Skin of body (tissue), 2 donors: ENCODE results near the gene LUC7L. TPM values are rescaled to one million over a fixed set of nuclear protein-coding genes. Genes with fewer than 3 reads are reported as not detected.
"Not testable (repeated sequence)": the region's sequence is repeated elsewhere in the genome, so short reads cannot be mapped to it uniquely, and the experiment has no call there.

Source experiments
- DNase-seq: peaks from one replicate; lab custom pipeline; 2025; lab: John Stamatoyannopoulos, UW
- total RNA-seq: library from RNA; depleted of rRNA; stranded (reverse); fragments of >200 nt; gene quantifications from one replicate; pipeline ENCODE4 v1.2.3, GENCODE V29; 2014

Gene LUC7L
- total RNA-seq, 1 donor from 2014 or later, result 71.7 TPM

- DNase-seq, result no peak
These were observed 34.7 kb upstream of the LUC7L start for GRCh38 chr16:263944-264343.

- no peak for DNase-seq
These were observed 34.0 kb upstream of the LUC7L start for GRCh38 chr16:263182-263774.

GRCh38 chr16:262121-262745, 33.0 kb upstream of the LUC7L start:
- DNase-seq, result no peak

- DNase-seq, result no peak
These were observed 31.9 kb upstream of the LUC7L start for GRCh38 chr16:261031-261691.

GRCh38 chr16:260326-260725, 31.1 kb upstream of the LUC7L start:
- DNase-seq, result no peak

GRCh38 chr16:259814-260253, 30.6 kb upstream of the LUC7L start:
- no peak for DNase-seq

GRCh38 chr16:259226-259625, 30.0 kb upstream of the LUC7L start:
- no peak for DNase-seq

GRCh38 chr16:258091-258490, 28.8 kb upstream of the LUC7L start:
- not testable (repeated sequence) for DNase-seq

GRCh38 chr16:255183-255582, 25.9 kb upstream of the LUC7L start:
- DNase-seq, result no peak

- no peak for DNase-seq
These were observed 25.2 kb upstream of the LUC7L start for GRCh38 chr16:254461-254860.

GRCh38 chr16:253833-254232, 24.6 kb upstream of the LUC7L start:
- no peak for DNase-seq

- DNase-seq, result no peak
These were observed 23.4 kb upstream of the LUC7L start for GRCh38 chr16:252366-253337.

GRCh38 chr16:249431-249830, 20.2 kb upstream of the LUC7L start:
- DNase-seq, result no peak

GRCh38 chr16:247027-247426, 17.8 kb upstream of the LUC7L start:
- no peak for DNase-seq

GRCh38 chr16:245105-245504, 15.9 kb upstream of the LUC7L start:
- DNase-seq, result no peak

GRCh38 chr16:243348-243747, 14.1 kb upstream of the LUC7L start:
- no peak for DNase-seq

GRCh38 chr16:242281-242680, 13.0 kb upstream of the LUC7L start:
- DNase-seq, result no peak

GRCh38 chr16:240559-240958, 11.3 kb upstream of the LUC7L start:
- no peak for DNase-seq

GRCh38 chr16:239948-240277, 10.7 kb upstream of the LUC7L start:
- DNase-seq, result no peak

GRCh38 chr16:234468-235305, 5.4 kb upstream of the LUC7L start, which contains the start of gene FAM234A:
TSS of gene FAM234A (plus strand) at chr16:234821. CDS start at chr16:254414, 19,593 bp downstream.
- peak; percentile 93 for DNase-seq

- DNase-seq, result no peak
These were observed 1.7 kb upstream of the LUC7L start for GRCh38 chr16:230949-231348.
